NT2/D1 (cell line): ENCODE measurements around the gene ACVR1B.

Experiments used
- SUZ12 ChIP-seq: IDR thresholded peaks from 2 replicates; pipeline ENCODE4 v1.6.1; 2011; ENCODE audit not compliant: insufficient read length, insufficient read depth; ENCODE audit errors: extremely low read depth
- YY1 ChIP-seq: IDR thresholded peaks from 2 replicates; pipeline ENCODE4 v1.6.1; 2011; ENCODE audit not compliant: insufficient read length, insufficient read depth
- ZNF274 ChIP-seq: IDR thresholded peaks from 2 replicates; pipeline ENCODE4 v1.6.1; 2011; ENCODE audit warnings: mild to moderate bottlenecking, low read depth, low read length

DNA sequence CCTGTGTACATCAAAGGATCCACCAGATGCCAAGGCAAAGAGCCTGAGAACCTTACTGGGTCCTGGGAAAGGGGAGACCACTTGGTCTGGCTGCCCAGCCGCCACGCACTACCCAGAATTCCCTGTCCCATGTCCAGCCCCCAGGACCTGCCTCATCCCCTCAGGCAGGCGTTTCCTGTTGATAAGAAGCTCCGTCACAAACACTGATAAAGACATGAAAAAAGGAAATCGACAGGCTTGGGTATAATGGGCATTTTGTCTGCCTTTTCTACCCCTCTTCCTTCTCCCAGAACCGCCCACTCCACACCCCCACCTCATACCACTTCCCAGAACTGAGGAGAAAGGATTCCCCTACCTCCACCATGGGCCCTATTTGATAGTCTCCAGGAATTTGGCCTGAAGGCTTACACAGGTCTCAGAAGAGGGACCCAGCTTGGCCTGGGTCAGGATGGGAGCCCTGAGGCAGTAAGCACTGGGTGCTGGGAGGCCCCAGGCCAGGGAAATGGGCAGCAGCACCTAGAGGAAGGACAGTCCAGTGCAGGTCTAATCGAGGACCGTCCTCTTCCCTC, 25.4 kb upstream of the ACVR1B start:
- TF ChIP-seq YY1 (no peak), SUZ12 (no peak), ZNF274 (no peak)
